GM23248 (cell line): ENCODE measurements around the gene PARVB.

Experiments used
- EZH2 ChIP-seq: fragments of 200-600 bp; sonication (generic); IDR thresholded peaks from 2 replicates; pipeline ENCODE4 v1.6.1; 2018; ENCODE audit warnings: antibody characterized with exemption, mild to moderate bottlenecking; ENCODE audit not compliant: insufficient read depth, poor library complexity, severe bottlenecking
- EZH2phosphoT487 ChIP-seq: fragments of 200-600 bp; sonication (generic); IDR thresholded peaks from 2 replicates; pipeline ENCODE4 v1.6.1; 2018; ENCODE audit warnings: antibody characterized with exemption, moderate library complexity, mild to moderate bottlenecking, low read depth; ENCODE audit not compliant: insufficient read depth

DNA sequence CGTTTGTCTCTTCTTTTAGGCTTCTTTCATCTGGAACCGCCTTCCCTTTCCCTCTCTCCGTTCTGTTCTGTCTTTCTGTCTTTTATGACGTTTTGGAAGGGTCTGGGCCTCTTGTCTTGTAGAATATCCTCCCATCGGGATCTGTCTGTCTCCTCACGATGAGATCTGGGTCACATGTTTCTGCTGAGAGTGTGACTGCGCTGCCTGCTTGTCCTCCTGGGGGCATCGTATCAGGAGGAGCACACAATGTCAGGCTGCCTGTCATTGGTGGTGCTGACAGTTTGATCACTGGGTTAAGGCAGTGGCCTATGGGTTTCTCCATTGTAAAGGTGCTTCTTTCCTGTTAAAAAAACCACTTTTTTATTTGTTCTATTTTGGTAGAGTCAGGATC lies 96.2 kb downstream of the PARVB start:
- no peak for TF ChIP-seq EZH2
- TF ChIP-seq EZH2phosphoT487, result no peak
